Urinary bladder (tissue), 4 donors: ENCODE data around the gene DLX5. TPM values are rescaled to one million over a fixed set of nuclear protein-coding genes. Genes with fewer than 3 reads are reported as not detected.

Source experiments
- DNase-seq: peaks from one replicate; pipeline ENCODE4 v3.0.0-alpha.2; 2015; ENCODE audit errors: extremely low spot score
- H3K27ac ChIP-seq: one replicate; pipeline ENCODE4 v1.5.1; 2013; ENCODE audit warnings: low read depth, mild to moderate bottlenecking, moderate library complexity
- H3K36me3 ChIP-seq: one replicate; pipeline ENCODE4 v1.6.1; 2013; ENCODE audit warnings: mild to moderate bottlenecking, moderate library complexity; ENCODE audit not compliant: insufficient read depth
- H3K4me1 ChIP-seq: one replicate; pipeline ENCODE4 v1.6.1; 2013; ENCODE audit warnings: mild to moderate bottlenecking, moderate library complexity; ENCODE audit not compliant: insufficient read depth
- H3K4me3 ChIP-seq: one replicate; pipeline ENCODE4 v1.5.1; 2013; ENCODE audit warnings: low read depth, low read length
- WGBS: extraction: QIAGEN DNeasy Blood & Tissue Kit; methylation state at CpG from one replicate; pipeline ENCODE4 v1.1.7; 2013; 5-methylcytosine and 5-hydroxymethylcytosine counted together
- polyA plus RNA-seq: library from polyadenylated mRNA; stranded (reverse); fragments of 200-250 nt; gene quantifications from one replicate; pipeline ENCODE4 v1.2.3, GENCODE V29; 2013
- total RNA-seq: library from RNA; depleted of rRNA; stranded (reverse); fragments of >200 nt; gene quantifications from one replicate; pipeline ENCODE4 v1.2.3, GENCODE V29; 2014
- donor health status: healthy with polysubstance abuse.
- donor health status: healthy.

DLX5 gene
- total and polyA plus RNA-seq, 2 donors, result 0.20 to 0.74 TPM

DNA sequence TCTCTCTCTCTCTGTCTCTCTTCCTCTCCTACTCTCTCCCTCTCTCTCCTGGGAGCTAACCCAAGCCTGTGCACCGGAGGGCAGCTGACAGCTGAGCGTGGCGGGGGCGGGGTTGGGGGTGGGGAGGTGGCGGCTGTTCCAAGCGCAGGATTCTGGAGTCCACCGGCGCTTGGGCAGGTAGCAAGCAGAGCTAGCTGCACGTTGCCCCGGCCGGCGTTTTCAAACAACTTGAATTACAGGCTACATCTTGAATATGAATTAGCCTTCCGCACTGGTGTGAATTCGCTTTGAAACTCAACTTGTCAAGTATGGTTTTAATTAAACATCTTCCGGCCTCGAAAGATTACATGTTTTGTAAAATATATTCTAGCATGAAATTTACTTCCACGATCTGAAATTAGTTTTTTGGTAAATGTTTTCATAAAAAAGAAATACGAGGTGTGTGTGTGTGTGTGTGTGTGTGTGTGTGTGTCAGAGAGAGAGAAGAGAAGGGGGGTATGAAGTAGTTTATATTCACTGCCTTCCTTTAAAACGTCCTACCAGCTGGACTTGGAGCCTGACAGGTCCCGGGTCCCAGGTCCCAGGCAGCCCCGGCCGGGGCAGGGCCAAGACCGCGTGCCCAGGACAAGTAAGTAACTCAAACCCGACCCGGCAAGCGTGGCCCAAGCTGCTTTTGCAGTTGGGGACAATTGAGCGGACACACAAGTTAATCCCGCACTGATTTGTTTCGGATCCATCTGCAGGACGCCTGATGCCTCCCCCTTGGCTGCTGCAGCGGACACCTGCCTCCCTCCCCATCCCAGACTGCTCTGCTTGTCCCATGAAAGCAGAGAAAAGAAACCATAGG is 28.3 kb downstream of the DLX5 start:
- 3% methylated on average over 32 of the region's 32 CpGs for WGBS
- H3K4me1 ChIP-seq, result no peaks in the 10 kb centered on the region

DNA sequence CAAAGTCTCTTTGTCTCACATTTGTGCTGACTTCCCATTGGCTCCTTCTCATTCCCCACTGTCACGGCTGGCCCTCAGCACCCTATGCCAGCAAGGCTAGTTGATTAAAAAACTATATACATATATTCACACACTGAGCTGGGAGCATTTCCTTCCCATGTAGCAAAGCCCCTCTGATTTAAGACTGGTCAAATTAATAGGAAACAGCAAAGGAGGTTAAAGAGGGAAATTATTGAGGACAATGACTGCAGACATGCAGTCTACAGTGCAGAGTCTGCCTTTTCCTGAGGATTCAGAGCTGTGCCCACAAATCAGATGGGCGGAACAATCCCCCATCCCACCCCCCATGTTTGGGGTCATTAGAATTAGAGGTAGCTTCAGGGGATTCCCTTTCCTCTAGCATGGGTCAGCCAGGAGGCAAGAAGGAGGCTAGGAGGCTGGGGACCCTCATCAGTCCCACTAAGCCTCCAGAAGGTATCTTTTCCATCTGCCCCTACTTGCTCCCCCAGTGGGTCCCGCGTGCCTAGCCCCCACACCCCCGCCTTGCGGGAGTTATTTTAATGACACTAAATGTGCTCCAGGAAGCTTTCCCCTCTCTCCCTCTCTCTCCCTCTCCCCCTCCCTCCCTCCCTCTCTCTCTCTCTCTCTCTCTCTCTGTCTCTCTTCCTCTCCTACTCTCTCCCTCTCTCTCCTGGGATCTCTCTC is 29.1 kb downstream of the DLX5 start:
- no peak for DNase-seq
- H3K36me3 ChIP-seq, result no peaks in the 10 kb centered on the region
- no peaks in the 10 kb centered on the region for H3K4me1 ChIP-seq
- WGBS, result 5% methylated on average over 6 of the region's 6 CpGs
- H3K27ac ChIP-seq, result no peak overlapping the region
- no peak overlapping the region for H3K4me3 ChIP-seq

More for the DNA sequence above, 28.3 kb downstream of the DLX5 start:
- Histone ChIP-seq H3K27ac (no peak overlapping the region), H3K4me3 (no peak overlapping the region), H3K36me3 (no peaks in the 10 kb centered on the region)
- DNase-seq, result no peak

DNA sequence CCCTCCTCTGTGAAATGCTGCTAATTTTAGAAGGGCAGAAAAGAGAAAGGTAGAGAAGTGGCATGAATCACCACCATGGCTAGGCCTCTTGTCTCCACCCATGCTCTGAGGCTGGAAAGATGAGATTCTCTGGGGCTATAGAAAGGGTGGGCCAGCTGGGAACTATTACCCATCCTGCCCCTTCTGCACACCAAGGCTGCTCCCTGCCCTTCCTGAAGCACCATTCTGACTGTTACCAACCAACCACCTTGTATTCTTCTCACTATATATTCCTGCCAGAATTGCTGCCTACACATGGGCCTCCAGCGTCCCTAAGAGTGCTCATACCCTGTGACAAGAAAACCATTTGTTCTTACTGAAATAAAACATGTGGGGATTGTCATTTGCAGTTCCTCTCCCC is 30.7 kb downstream of the DLX5 start:
- Histone ChIP-seq H3K36me3 (no peaks in the 10 kb centered on the region), H3K4me3 (no peak overlapping the region), H3K27ac (no peak overlapping the region), H3K4me1 (no peaks in the 10 kb centered on the region)
- DNase-seq, result no peak
- WGBS, result 30% methylated on average over 1 of the region's 1 CpG

- H3K36me3 ChIP-seq, result no peaks in the 10 kb centered on the region
- no peak for DNase-seq
- H3K4me3 ChIP-seq, result no peak overlapping the region
- H3K27ac ChIP-seq, result no peak overlapping the region
- WGBS, result 5% methylated on average over 27 of the region's 27 CpGs
- no peaks in the 10 kb centered on the region for H3K4me1 ChIP-seq
Measured at GRCh38 chr7:96993094-96993865, 31.4 kb downstream of the DLX5 start.

- no peak overlapping the region for H3K27ac ChIP-seq
- H3K4me1 ChIP-seq, result no peaks in the 10 kb centered on the region
- DNase-seq, result no peak
- H3K4me3 ChIP-seq, result no peak overlapping the region
- WGBS, result 6% methylated on average over 47 of the region's 47 CpGs
- H3K36me3 ChIP-seq, result no peaks in the 10 kb centered on the region
Measured at GRCh38 chr7:96992192-96993005, 32.2 kb downstream of the DLX5 start.

GRCh38 chr7:96991546-96992191 is 33.0 kb downstream of the DLX5 start:
- no peak overlapping the region for H3K27ac ChIP-seq
- WGBS, result 7% methylated on average over 13 of the region's 13 CpGs

GRCh38 chr7:96989859-96990317 is 34.7 kb downstream of the DLX5 start:
- H3K27ac ChIP-seq, result no peak overlapping the region
- 13% methylated on average over 8 of the region's 8 CpGs for WGBS
- no peak for DNase-seq
- no peaks in the 10 kb centered on the region for H3K4me1 ChIP-seq
- H3K36me3 ChIP-seq, result no peaks in the 10 kb centered on the region
- no peak overlapping the region for H3K4me3 ChIP-seq

More at GRCh38 chr7:96991546-96992191, 33.0 kb downstream of the DLX5 start:
- Histone ChIP-seq H3K4me1 (no peaks in the 10 kb centered on the region), H3K36me3 (no peaks in the 10 kb centered on the region), H3K4me3 (no peak overlapping the region)
- DNase-seq, result no peak

GRCh38 chr7:96989241-96989858 is 35.3 kb downstream of the DLX5 start:
- Histone ChIP-seq H3K36me3 (no peaks in the 10 kb centered on the region), H3K4me3 (no peak overlapping the region), H3K27ac (no peak overlapping the region), H3K4me1 (no peaks in the 10 kb centered on the region)
- no peak for DNase-seq
- WGBS, result 9% methylated on average over 22 of the region's 22 CpGs

DNA sequence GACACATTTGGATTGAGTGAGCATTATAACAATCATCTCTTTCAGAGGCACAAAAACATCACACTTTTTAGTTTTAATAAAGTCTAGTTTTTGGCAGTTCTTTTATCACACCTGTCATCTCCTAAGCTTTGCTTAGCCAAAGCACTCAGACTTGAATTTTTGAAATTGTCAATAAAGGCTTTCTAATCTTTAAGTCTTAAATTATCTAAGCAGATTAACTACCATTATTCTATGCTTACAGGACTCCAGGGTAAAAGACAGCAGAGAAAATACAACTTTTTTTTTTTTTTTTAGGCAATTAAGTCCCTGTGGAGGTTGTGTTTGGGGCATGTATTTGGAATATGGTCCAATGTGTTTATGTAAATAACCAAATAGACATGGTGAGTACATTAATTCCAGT is 36.9 kb downstream of the DLX5 start:
- H3K27ac ChIP-seq, result no peak overlapping the region
- no peak for DNase-seq
- no peaks in the 10 kb centered on the region for H3K4me1 ChIP-seq
- no peak overlapping the region for H3K4me3 ChIP-seq
- no peaks in the 10 kb centered on the region for H3K36me3 ChIP-seq

- H3K36me3 ChIP-seq, result no peaks in the 10 kb centered on the region
- H3K4me1 ChIP-seq, result no peaks in the 10 kb centered on the region
- H3K4me3 ChIP-seq, result no peak overlapping the region
- 67% methylated on average over 1 of the region's 1 CpG for WGBS
- no peak overlapping the region for H3K27ac ChIP-seq
- no peak for DNase-seq
Measured at GRCh38 chr7:96986901-96987300, 37.7 kb downstream of the DLX5 start.

DNA sequence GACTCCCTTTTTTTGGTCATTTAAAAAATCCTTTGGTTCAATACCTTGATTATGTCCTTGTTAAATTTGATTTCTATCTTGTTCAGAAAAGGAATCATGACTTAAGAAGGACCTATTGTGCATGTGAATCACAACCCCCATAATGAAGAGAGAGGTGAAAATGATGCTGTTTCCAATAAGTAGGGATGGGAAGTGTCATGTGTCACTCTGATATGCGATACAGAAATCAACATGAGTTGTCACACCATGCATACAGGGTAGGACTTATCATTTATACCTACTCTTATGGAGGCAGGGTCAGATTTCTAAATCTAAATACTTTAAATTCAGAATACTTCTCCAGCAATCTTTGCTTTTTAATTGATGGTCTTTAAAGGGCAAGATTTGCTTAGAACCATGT is 38.6 kb downstream of the DLX5 start:
- Histone ChIP-seq H3K4me3 (no peak overlapping the region), H3K4me1 (no peaks in the 10 kb centered on the region), H3K27ac (no peak overlapping the region), H3K36me3 (no peaks in the 10 kb centered on the region)
- DNase-seq, result no peak
- 56% methylated on average over 1 of the region's 1 CpG for WGBS

- Histone ChIP-seq H3K36me3 (no peaks in the 10 kb centered on the region), H3K4me3 (no peak overlapping the region), H3K27ac (no peak overlapping the region), H3K4me1 (no peaks in the 10 kb centered on the region)
- DNase-seq, result no peak
- 86% methylated on average over 1 of the region's 1 CpG for WGBS
Measured at GRCh38 chr7:96982586-96982985, 42.0 kb downstream of the DLX5 start.
